HG03280 (cell line): ENCODE data around the gene PLLP.

ENCODE experiments used
- ATAC-seq: cut with Tn5 transposase; IDR thresholded peaks from one replicate; pipeline ENCODE4 v1.9.1; 2021; ENCODE audit warnings: mild to moderate bottlenecking, moderate library complexity; ENCODE audit not compliant: unreplicated experiment

The PLLP gene

DNA sequence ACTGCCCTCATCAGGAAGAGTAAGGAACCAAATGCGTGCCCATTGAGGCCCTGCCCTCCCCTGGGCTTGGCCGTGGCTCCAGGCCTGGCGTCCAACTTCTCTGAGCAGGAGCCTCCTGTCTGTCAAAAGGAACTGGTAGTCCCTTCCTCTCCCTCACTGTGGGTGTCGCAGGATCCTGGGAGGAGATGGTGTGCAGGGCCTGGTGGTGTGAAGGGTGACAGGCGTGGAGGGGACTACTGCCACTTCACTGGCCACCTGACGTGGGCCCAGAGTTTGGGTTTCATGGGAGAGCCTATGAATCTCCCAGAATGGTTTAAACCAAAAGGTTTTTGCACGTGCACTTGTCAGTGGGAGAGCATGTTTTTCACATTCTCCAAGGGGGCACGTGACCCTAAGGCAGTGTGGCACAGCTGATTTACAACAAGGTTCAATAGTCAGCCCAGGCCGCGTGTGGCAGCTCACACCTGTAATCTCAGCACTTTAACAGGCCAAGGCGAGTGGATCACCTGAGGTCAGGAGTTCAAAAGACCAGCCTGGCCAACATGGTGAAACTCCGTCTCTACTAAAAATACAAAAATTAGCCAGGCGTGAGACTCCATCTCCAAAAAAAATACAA lies 26.9 kb downstream of the PLLP start:
- ATAC-seq = no peak

DNA sequence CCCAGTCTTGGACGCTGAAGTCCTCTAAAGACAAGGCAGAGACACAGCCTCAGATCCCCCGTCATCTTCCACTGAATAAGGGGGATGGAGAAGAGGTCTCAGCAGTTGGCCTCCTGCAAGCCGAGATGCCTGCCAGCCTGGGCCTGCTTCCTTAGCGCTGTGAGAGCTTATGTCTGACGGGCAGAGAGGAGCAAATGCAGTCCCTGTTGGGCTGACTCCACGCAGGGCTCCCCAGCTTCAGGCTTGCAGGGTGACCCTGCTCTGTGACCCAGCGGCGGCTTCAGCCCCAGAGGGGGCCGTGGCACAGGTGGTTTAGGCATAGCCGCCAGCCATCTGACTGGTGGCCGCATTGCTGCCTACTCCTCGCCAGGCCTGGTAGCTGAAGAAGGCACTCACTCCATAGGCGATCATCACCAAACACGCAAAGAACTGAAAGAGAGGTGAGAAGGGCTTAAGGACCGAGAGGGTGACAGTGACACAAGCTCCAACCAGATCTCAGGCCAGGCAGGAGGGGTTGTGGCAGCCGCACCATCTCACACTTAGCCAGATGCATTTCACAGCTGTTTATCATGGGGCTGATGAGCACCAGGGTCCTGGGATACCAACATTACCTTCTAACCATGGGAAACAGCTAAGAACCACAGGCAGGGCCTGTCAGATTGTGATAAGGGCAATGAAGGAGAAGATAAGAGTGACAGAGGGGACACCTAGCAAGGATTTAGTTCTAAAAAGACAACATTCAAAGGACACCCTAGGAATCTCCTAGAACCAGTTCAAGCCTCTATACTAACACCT lies 27.7 kb downstream of the PLLP start:
- no peak for ATAC-seq

DNA sequence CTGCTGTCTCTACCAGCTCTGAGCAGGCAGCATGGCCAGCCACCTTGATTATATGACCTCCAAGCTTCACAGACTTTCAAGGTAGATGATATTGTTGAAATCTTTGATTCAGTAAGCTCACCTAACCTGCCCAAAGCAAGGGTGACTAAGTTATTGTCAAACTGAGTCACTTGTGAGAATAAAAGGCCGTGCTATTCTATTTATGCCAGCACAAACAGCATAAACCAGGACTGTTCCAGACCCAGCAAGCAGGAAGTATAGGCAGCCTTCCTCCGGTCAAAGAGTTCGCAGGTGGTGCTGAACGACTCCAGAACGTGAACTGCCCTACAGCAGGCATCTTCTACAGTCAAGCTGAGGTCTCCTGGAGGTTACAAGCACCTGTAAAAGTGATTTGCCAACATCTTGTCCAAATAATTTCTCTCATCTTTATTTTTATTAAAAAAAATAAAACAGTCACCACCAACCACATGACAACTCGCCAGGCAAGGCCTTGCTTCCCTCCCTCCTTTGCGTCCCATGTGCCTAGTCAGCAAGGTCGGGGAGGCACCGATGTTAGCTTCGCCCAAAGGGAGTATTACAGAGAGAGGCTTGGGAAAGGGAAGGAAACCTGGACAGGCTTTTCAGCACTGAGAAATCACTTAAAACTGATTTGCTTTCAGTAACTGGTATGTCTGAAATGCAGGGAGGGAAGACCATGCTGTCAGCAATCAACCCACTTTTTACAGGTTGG lies 28.6 kb downstream of the PLLP start:
- no peak for ATAC-seq

DNA sequence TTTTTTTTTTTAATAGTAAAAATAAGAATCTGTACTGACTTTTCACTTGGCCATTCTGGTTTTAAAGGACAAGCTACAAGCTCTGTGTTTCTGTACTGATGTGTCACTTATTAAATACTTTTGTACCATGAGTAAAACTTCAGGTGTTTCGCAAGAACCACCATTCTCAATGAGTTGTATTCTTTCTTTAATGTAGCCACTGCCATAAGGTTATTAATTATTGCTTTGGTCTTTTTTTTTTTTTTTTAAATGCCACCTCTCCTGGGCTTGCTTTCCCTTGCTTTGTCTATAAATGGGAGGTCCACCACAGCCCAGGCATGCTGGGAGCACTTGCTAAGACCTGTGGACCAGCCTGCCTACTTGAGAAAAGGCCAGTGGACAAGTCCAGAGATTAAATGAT lies 31.0 kb downstream of the PLLP start:
- no peak for ATAC-seq

DNA sequence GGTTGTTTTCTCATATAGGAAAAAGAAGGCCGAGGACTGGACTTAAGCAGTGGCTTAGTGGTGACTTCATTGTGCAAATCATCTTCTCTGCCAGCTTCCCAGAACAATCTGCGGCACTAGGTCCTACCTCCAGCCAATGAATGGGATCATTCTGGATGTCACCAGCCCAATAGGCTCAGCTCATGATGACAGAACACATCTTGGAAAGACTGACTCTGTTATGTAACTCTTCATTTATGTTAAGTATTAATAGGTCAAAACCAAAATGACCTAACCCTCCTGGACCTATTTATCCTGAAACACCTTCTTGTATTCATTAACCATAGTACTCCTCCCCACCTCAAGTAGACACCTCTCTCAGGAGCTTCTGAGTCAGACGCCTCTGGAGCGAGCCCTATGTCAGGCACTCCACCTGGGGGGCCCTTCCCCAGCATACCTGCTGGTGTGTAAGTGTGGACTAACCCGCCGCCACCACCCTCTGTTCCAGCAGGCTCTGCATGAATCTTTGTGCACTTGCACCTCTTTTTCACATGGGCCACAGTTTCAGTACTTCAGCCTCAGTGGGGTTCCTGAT lies 32.2 kb downstream of the PLLP start:
- ATAC-seq = no peak

DNA sequence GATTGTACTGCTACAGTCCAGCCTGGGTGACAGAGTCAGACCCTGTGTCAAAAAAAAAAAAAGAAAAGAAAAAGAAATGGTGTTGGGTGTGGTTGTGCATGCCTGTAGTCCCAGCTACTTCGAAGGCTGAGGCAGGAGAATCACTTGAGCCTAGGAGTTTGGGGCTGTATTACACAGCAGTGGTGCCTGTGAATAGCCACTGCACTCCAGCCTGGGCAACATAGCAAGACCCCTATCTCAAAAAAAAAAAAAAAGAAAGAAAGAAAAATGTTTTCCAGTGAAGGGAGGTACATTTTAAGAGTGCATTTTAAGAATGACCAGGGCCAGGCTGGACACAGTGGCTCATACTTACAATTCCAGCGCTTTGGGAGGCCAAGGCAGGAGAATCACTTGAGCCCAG lies 33.1 kb downstream of the PLLP start:
- ATAC-seq = no peak

DNA sequence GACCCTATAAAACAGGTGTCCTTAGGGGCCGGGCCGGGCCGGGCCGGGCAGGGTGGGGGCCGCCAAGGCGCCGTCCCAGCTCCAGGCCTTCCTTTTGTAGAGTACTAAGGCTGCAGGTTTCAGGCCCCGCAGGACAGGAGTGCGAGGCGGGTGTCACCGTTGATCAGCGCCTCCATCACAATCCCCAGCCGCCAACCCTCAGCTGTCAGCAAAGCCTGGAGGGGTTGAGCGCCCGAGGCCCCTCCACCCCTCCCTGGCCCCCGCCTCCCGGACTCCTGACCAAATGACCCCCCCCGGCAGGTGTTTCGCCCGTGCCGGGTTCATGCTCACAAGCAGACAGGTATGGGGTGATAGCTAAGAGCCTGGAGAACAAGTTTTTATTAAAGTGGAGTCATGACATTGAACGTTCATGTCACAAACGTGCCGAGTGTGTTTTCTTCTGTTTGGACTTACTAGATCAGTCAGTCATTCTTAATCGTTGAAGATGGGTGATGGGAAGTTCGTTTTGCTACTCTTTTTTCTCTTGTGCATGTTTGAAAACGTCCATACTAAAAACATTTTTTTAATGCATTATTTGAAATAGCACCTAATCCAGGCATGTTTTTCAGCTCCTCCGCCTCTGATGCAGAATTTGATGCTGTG lies 38.9 kb downstream of the PLLP start:
- ATAC-seq = peak; percentile 27

DNA sequence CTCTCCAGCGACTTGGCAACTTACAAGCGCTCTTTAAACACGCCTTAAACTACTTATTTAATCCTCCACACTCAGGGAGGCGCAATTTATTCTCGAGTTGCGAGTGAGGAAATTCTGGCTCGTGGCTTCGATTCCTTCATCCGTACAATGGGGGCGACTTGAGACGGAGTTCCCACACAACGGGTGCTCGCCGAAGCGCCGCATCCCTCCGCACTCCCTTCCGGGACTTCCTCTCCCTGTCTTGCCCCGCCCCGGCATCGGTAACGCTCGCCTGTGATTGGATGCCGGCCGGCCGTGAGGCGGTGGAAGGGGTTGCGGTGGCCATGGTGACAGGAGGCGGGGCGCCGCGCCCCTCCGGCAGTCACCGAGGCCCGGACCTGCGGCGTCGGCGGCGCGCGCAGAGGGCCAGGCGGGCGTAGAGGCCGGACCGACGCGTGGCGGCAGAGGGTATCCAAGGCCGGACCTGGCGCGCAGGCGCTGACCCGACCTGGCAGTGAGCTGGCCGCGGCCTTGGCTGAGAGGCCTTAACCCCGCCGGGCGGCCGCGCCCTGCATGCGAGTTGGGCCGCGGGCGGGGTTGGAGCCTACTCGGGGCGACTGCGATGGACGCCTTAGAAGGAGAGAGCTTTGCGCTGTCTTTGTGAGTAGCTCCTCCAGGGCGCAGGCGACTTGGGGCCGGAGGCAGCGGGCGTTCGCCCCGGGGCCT lies 39.6 kb downstream of the PLLP start, which contains the start of gene ARL2BP:
Gene ARL2BP (plus strand): TSS at position 493 of the 705 bp plus-strand sequence. CDS start 109 bp downstream, at position 602.
- ATAC-seq = peak; percentile 95

DNA sequence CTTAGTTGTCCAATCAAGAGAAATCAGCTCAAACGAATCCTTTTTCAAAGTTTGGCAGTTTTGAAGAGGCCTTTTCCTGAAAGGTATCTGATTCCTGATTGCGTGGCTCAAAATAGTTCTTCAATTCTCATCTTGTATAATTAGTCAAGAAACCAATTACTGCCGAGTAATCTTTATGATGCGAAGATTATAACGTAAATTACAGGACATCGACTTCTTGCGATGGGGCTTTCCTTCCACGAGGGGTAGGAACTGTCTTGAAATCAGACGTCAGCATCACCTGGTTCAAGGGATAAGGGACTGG lies 40.1 kb downstream of the PLLP start:
- ATAC-seq = peak; percentile 15

DNA sequence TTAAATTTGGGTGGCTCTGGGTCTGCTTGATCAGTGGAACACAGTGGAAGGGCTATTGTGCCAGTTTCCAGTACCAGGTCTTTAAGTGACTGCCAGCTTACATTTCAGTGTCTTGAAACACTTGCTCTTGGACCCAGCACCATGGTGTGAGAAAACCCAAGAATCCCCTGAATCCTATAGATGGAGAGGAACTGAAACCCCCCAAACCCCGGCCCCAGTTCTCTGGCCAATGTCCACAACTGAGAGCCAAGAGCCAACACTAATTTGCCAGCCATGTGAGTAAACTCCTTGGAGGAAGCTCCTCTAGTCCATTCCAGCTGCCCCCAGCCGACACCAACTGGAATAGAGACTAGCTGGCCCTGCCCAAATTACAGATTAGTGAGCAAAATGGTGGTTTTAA lies 41.8 kb downstream of the PLLP start:
- no peak for ATAC-seq

DNA sequence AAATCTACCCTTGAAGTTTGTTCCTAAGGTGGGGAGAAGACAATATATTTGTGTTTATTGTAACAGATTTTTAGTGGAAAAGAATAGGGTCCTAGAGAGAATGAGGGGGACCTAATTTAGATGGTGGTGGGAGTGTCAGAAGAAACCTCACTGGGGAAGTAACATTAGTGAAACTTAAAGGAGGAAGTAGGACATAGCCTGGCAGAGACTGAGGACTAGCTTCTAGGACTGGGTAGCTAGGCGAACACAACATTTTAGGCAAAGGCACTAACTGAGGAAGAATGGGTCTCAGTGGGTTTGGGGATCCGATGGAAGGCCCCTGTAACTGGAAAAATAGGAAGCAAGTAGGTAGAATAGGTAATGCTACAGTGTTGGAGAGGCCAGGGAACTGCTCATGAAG lies 43.6 kb downstream of the PLLP start:
- no peak for ATAC-seq

DNA sequence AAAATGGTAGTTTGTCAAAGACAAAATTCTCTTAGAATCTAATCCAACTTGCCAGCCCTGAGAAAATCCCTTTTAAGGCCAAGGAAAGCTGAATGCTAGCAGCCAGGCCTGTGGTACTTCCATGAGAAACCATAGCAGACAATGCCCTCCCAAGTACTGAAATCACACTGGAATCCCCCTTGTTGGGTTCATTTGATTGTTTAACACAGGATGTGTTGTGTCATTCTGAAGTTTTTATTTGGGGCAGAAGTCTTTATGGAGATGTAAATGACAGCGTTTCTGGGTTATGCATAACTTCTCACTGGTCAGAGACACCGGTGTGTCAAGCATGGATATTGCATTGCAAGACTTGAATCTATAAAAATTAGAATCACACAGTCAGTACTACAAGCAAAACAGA lies 45.4 kb downstream of the PLLP start:
- no peak for ATAC-seq

DNA sequence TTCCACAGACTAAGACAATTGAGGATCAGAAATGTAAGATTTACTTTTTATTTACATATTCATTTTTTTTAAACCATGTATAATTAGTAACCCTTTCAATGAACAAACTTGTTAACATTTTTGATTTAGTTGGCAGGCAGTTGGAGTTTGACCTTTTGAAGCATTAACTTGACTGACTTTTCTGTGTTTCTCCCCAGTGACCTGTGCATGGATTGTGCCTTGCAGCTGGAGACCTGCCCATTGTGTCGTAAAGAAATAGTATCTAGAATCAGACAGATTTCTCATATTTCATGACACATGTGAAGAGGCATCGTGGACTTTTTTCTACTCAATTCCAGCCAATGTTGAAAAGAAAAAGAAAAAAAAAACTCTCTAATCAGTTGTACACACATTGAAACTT lies 45.8 kb downstream of the PLLP start:
- ATAC-seq = no peak

DNA sequence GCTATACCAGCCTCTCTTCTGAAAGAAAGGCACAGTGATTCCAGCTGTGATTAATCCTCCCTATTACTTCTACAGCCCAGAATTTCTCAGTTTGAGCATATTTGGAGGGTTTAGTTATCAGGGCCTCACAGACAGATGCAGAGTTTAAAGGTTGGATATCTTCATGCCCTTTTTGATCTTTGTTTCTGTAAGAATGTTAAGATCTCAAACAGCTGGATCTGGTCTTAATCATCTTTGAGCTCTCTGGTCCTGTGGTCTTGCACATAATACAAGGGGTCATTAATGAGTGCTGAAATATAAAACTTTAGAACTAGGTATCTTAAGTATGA lies 48.5 kb downstream of the PLLP start:
- no peak for ATAC-seq

DNA sequence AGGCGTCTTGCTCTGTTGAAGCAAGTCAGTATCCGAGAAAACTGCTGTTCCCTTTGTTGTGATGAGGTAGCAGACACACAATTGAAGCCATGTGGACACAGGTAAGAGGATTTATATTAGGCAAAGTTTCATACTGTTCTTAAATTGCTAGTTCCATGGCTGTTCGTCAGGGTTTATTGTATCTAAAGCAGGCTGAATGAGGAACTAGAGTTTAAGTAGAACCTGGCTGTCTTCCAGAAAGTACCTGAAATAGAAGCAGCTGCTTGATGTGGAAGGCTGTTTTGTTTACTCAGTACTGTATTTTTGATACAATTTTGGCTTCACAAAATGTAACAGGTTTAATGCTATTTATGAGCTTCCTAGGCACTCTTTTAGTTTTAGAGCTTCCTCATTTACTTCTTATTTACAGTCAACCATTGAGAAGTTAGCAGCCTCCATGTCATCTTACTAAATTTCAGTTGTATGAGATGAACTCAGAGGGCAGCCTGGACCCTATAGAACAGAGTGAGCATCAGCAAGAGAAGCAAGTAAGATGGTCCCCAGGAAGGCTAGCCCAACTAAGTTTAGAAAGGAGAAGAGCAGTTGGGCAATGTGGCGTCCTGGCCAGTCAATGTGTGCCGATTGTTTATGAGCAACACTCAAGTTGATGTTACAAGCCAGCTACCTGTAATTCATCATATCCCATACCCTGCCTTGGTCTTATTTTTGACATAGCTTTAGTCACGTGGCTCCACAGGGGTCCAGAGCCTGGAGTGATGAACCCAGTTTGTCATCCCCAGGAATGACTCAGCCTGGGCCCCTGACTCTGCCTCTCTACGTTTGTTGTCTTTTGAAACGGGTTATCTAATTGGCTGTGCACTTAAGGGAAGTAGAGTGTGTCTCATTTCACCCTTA lies 49.1 kb downstream of the PLLP start:
- ATAC-seq = no peak

DNA sequence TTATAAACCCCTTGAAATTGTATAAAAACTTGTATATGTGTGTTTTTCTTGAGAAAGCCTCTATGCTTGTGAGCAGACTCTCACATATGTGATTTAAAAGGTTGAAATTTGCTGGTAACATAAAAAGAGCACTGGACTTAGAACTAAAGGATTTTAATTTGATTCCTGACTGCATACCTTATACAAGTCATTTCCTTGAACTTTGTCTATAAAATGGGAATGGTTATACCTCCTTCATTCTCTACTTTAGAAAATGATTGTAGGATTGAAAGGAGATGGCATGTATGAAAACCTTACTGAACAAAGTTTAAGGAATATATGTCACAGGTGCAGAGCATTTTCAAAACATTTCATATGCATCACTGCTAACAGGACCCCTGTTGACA lies 49.8 kb downstream of the PLLP start:
- ATAC-seq = no peak

DNA sequence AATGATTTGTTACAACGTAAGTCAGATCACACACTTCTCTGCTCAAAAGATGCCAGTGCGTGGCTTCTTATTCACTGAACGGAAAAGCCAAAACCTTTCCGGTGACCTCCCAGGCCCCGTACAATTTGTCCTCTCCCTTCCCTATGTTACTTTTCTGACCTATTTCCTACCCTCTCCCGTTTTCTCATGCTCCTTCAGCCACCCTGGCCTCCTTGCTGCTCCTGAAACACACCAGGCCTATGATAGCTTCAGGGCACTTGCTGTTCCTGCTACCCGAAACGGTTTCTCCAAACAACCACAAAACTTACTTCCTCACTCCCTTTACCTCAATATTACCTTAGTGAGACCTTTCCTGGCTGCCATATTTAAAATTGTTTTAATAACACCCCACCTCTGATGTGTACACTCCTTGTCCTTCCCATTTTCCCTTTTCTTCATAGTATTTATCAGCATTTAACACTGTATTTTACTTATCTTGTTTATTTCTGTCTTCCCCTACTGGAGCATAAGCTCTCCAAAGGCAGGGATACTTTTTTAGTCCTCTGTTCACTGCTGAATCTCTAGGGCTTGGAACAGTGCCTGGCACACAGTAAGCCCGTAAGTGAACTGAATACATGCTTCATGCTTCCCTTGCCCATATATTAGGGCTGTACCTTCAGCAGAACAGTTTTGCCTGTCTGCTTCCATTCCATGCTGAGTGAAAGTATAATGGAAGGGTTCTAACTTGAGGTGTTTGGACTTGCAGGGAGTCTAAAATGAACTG lies 50.3 kb downstream of the PLLP start:
- ATAC-seq = no peak

DNA sequence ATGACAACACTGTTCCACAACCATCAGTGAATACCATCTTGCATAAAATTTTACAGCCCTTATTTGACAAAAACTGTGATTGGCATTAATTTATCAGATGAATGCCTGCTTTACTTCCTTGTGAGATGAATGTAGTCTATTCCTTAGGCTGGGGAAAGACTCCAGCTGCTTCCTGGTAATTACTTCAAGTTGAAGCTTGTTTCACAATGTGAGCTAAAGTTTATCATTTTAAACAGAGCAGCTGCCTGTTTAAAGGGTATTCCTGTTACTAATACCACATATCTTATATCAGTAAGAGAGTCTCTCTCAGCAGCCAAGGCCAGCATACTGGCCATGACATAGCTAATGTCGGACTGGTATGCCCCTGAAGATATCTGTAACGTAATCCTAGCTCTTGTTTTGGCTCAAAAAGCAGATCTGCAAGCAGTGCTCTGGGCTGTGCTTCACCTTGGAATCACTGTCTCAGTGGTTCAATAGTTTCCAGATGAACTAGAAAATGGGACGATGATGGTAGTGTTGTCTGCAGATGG lies 52.6 kb downstream of the PLLP start:
- ATAC-seq = no peak

DNA sequence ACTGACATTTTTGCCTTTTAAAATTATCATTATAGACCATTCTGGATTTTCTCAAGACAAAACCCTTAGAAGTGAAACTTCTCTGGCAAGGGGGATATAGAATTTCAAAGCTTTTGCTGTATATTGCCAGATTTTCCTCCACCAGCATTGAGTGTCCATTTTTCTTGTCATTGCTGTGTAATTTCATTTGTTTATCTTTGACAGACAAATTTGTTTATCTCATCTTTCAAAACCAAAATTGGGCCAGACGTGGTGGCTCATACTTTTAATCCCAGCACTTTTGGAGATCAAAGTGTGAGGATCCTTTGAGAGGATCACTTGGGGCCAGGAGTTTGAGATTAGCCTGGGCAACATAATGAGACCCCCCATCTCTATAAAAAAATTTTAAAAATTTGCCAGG lies 55.4 kb downstream of the PLLP start:
- no peak for ATAC-seq
